ENCODE results near the gene CDR2.
"Not testable (repeated sequence)": the region's sequence is repeated elsewhere in the genome, so short reads cannot be mapped to it uniquely, and the experiment has no call there.

The CDR2 gene

GRCh38 chr16:22375963-22376640, 1.7 kb upstream of the CDR2 start:
- no peak for DNase-seq (ENCODE audit: low read depth)

GRCh38 chr16:22375117-22375962, 921 bp upstream of the CDR2 start:
- no peak for DNase-seq (ENCODE audit: low read depth)

GRCh38 chr16:22373662-22374310, 633 bp downstream of the CDR2 start:
- peak; percentile 43 for DNase-seq (ENCODE audit: low read depth)

GRCh38 chr16:22372882-22373661, 1.3 kb downstream of the CDR2 start:
- DNase-seq (ENCODE audit: low read depth): peak; percentile 35

- peak; percentile 93 for DNase-seq (ENCODE audit: low read depth)
Measured at GRCh38 chr16:22370038-22370820, 4.2 kb downstream of the CDR2 start.

- peak; percentile 70 for DNase-seq (ENCODE audit: low read depth)
Measured at GRCh38 chr16:22369221-22369811, 5.1 kb downstream of the CDR2 start.

GRCh38 chr16:22368200-22368826, 6.1 kb downstream of the CDR2 start:
- DNase-seq (ENCODE audit: low read depth): not testable (repeated sequence)

GRCh38 chr16:22366889-22367288, 7.5 kb downstream of the CDR2 start:
- no peak for DNase-seq (ENCODE audit: low read depth)

- no peak for DNase-seq (ENCODE audit: low read depth)
Measured at GRCh38 chr16:22366371-22366770, 8.0 kb downstream of the CDR2 start.

GRCh38 chr16:22364241-22364640, 10.2 kb downstream of the CDR2 start:
- DNase-seq (ENCODE audit: low read depth): no peak

- peak; percentile 42 for DNase-seq (ENCODE audit: low read depth)
Measured at GRCh38 chr16:22360963-22361659, 13.3 kb downstream of the CDR2 start.

- no peak for DNase-seq (ENCODE audit: low read depth)
Measured at GRCh38 chr16:22359679-22360078, 14.7 kb downstream of the CDR2 start.

- DNase-seq (ENCODE audit: low read depth): peak; percentile 17
Measured at GRCh38 chr16:22358000-22358399, 16.4 kb downstream of the CDR2 start.

- no peak for DNase-seq (ENCODE audit: low read depth)
Measured at GRCh38 chr16:22357635-22357971, 16.8 kb downstream of the CDR2 start.

- DNase-seq (ENCODE audit: low read depth): peak; percentile 27
Measured at GRCh38 chr16:22356930-22357634, 17.3 kb downstream of the CDR2 start.

- DNase-seq (ENCODE audit: low read depth): peak; percentile 35
Measured at GRCh38 chr16:22355487-22355908, 18.9 kb downstream of the CDR2 start.

GRCh38 chr16:22353933-22354541, 20.4 kb downstream of the CDR2 start:
- DNase-seq (ENCODE audit: low read depth): no peak

GRCh38 chr16:22353191-22353919, 21.1 kb downstream of the CDR2 start:
- peak; percentile 95 for DNase-seq (ENCODE audit: low read depth)

All from EH (cell line).